ENCODE measurements around the gene LRFN5.
A peak's percentile ranks its signal among the peaks of the same experiment; 100 is the strongest.

LRFN5 gene

GRCh38 chr14:41773536-41774279 lies 167.0 kb downstream of the LRFN5 start:
- no peak for DNase-seq (ENCODE audit: low read depth)

- DNase-seq (ENCODE audit: low read depth): no peak
These were observed 175.8 kb downstream of the LRFN5 start for GRCh38 chr14:41782511-41782910.

GRCh38 chr14:41783403-41783802 lies 176.7 kb downstream of the LRFN5 start:
- DNase-seq (ENCODE audit: low read depth): no peak

GRCh38 chr14:41785696-41786095 lies 179.0 kb downstream of the LRFN5 start:
- no peak for DNase-seq (ENCODE audit: low read depth)

GRCh38 chr14:41799817-41800216 lies 193.1 kb downstream of the LRFN5 start:
- no peak for DNase-seq (ENCODE audit: low read depth)

GRCh38 chr14:41805633-41806032 lies 199.0 kb downstream of the LRFN5 start:
- no peak for DNase-seq (ENCODE audit: low read depth)

- DNase-seq (ENCODE audit: low read depth): no peak
These were observed 199.8 kb downstream of the LRFN5 start for GRCh38 chr14:41806366-41806975.

GRCh38 chr14:41810362-41810761 lies 203.7 kb downstream of the LRFN5 start:
- no peak for DNase-seq (ENCODE audit: low read depth)

GRCh38 chr14:41817626-41818025 lies 210.9 kb downstream of the LRFN5 start:
- peak; percentile 77 for DNase-seq (ENCODE audit: low read depth)

- no peak for DNase-seq (ENCODE audit: low read depth)
These were observed 217.8 kb downstream of the LRFN5 start for GRCh38 chr14:41824441-41824840.

- no peak for DNase-seq (ENCODE audit: low read depth)
These were observed 218.9 kb downstream of the LRFN5 start for GRCh38 chr14:41825622-41826021.

GRCh38 chr14:41830714-41831406 lies 224.2 kb downstream of the LRFN5 start:
- peak; percentile 88 for DNase-seq (ENCODE audit: low read depth)

- DNase-seq (ENCODE audit: low read depth): no peak
These were observed 233.0 kb downstream of the LRFN5 start for GRCh38 chr14:41839661-41840060.

- DNase-seq (ENCODE audit: low read depth): peak; percentile 44
These were observed 252.7 kb downstream of the LRFN5 start for GRCh38 chr14:41859336-41859735.

- DNase-seq (ENCODE audit: low read depth): no peak
These were observed 253.9 kb downstream of the LRFN5 start for GRCh38 chr14:41860586-41860985.

GRCh38 chr14:41865894-41866293 lies 259.2 kb downstream of the LRFN5 start:
- no peak for DNase-seq (ENCODE audit: low read depth)

GRCh38 chr14:41868396-41868795 lies 261.7 kb downstream of the LRFN5 start:
- peak; percentile 14 for DNase-seq (ENCODE audit: low read depth)

- DNase-seq (ENCODE audit: low read depth): peak; percentile 14
These were observed 266.4 kb downstream of the LRFN5 start for GRCh38 chr14:41872931-41873685.

- DNase-seq (ENCODE audit: low read depth): peak; percentile 48
These were observed 267.1 kb downstream of the LRFN5 start for GRCh38 chr14:41873686-41874317.

- no peak for DNase-seq (ENCODE audit: low read depth)
These were observed 268.4 kb downstream of the LRFN5 start for GRCh38 chr14:41875116-41875515.

- no peak for DNase-seq (ENCODE audit: low read depth)
These were observed 271.6 kb downstream of the LRFN5 start for GRCh38 chr14:41878321-41878720.

- DNase-seq (ENCODE audit: low read depth): no peak
These were observed 284.9 kb downstream of the LRFN5 start for GRCh38 chr14:41891624-41892023.
